Stimulated activated CD8-positive, alpha-beta memory T cell treated with anti-CD3 and anti-CD28 coated beads, Interleukin-4, amount 100 ng/mL, for 4 hours (primary cell): Measurements from ENCODE around the gene SRI.
"Not testable (repeated sequence)": the region's sequence is repeated elsewhere in the genome, so short reads cannot be mapped to it uniquely, and the experiment has no call there.

ENCODE experiments used
- DNase-seq, 2 donors: peaks; one replicate each; pipeline ENCODE4 v3.0.0-alpha.2; 2020; ENCODE audit warnings: low read depth in 2 of 2, low spot score in 1 of 2

The SRI gene

GRCh38 chr7:88184848-88185304 lies 35.0 kb downstream of the SRI start:
- DNase-seq: no peak

GRCh38 chr7:88183051-88183450 lies 36.8 kb downstream of the SRI start:
- no peak for DNase-seq

- DNase-seq: no peak
Measured at GRCh38 chr7:88176190-88176589, 43.6 kb downstream of the SRI start.

- no peak for DNase-seq
Measured at GRCh38 chr7:88172842-88173241, 47.0 kb downstream of the SRI start.

GRCh38 chr7:88169717-88170320 lies 50.0 kb downstream of the SRI start:
- no peak for DNase-seq

- DNase-seq: no peak
Measured at GRCh38 chr7:88167721-88168120, 52.1 kb downstream of the SRI start.

GRCh38 chr7:88167223-88167622 lies 52.6 kb downstream of the SRI start:
- no peak for DNase-seq

GRCh38 chr7:88165697-88166096 lies 54.1 kb downstream of the SRI start:
- no peak for DNase-seq

- DNase-seq: not testable (repeated sequence)
Measured at GRCh38 chr7:88159741-88160140, 60.1 kb downstream of the SRI start.

GRCh38 chr7:88156356-88156755 lies 63.5 kb downstream of the SRI start:
- no peak for DNase-seq

- no peak for DNase-seq
Measured at GRCh38 chr7:88155756-88156155, 64.1 kb downstream of the SRI start.
